ENCODE results near the gene AXIN1.

AXIN1 gene

GRCh38 chr16:305916-306626 lies 46.5 kb downstream of the AXIN1 start:
- no peak for TF ChIP-seq CTCF (IDR thresholded peaks at IDR 0.05; ENCODE audit: low read depth, low read length)
- DNase-seq (ENCODE audit: low read depth in 2 of 2), result no peak
- no peak overlapping the region for H3K4me3 ChIP-seq (replicated peaks in 1 of 2; ENCODE audit: low read depth in 2 of 2, low read length in 2 of 2)

- DNase-seq (ENCODE audit: low read depth in 2 of 2), result peak in 1 of 2 donors; percentile 22
- H3K4me3 ChIP-seq (replicated peaks in 1 of 2; ENCODE audit: low read depth in 2 of 2, low read length in 2 of 2), result no peak overlapping the region
- TF ChIP-seq CTCF (IDR thresholded peaks at IDR 0.05; ENCODE audit: low read depth, low read length), result peak; percentile 5
Observed at GRCh38 chr16:303760-304505, 48.6 kb downstream of the AXIN1 start.

- TF ChIP-seq CTCF (IDR thresholded peaks at IDR 0.05; ENCODE audit: low read depth, low read length), result no peak
- no peak overlapping the region for H3K4me3 ChIP-seq (replicated peaks in 1 of 2; ENCODE audit: low read depth in 2 of 2, low read length in 2 of 2)
- no peak for DNase-seq (ENCODE audit: low read depth in 2 of 2)
Observed at GRCh38 chr16:301950-302349, 50.6 kb downstream of the AXIN1 start.

- no peak for DNase-seq (ENCODE audit: low read depth in 2 of 2)
- TF ChIP-seq CTCF (IDR thresholded peaks at IDR 0.05; ENCODE audit: low read depth, low read length), result no peak
- H3K4me3 ChIP-seq (replicated peaks in 1 of 2; ENCODE audit: low read depth in 2 of 2, low read length in 2 of 2), result no peak overlapping the region
Observed at GRCh38 chr16:301235-301634, 51.3 kb downstream of the AXIN1 start.

- TF ChIP-seq CTCF (IDR thresholded peaks at IDR 0.05; ENCODE audit: low read depth, low read length), result no peak
- DNase-seq (ENCODE audit: low read depth in 2 of 2), result no peak
- no peak overlapping the region for H3K4me3 ChIP-seq (replicated peaks in 1 of 2; ENCODE audit: low read depth in 2 of 2, low read length in 2 of 2)
Observed at GRCh38 chr16:297832-298231, 54.7 kb downstream of the AXIN1 start.

- no peak for TF ChIP-seq CTCF (IDR thresholded peaks at IDR 0.05; ENCODE audit: low read depth, low read length)
- H3K4me3 ChIP-seq (replicated peaks in 1 of 2; ENCODE audit: low read depth in 2 of 2, low read length in 2 of 2), result no peak overlapping the region
- no peak for DNase-seq (ENCODE audit: low read depth in 2 of 2)
Observed at GRCh38 chr16:296806-297510, 55.6 kb downstream of the AXIN1 start.
